HepG2 (cell line): ENCODE data around the gene DLG2. TPM values are rescaled to one million over a fixed set of nuclear protein-coding genes. Genes with fewer than 3 reads are reported as not detected.

Source experiments
- ATAC-seq: fragments of 200-7000 bp; cut with Tn5 transposase; 3 replicates; pipeline ENCODE4 v1.9.1; 2020; ENCODE audit warnings: mild to moderate bottlenecking, moderate library complexity
- BruUV-seq: library from RNA; stranded (reverse); fragments of 400-500 nt; replicated peaks from 2 replicates; lab custom pipeline; 2021; lab: Mats Ljungman, UMichigan
- CTCF ChIA-PET: fragments of 300-600 bp; formaldehyde crosslinking; extraction: SDS; loops from one replicate; lab custom pipeline; 2021; ENCODE audit warnings: low total read pairs, inconsistent platforms, low intra/inter-chr PET ratio; lab: Yijun Ruan, JAX
- POLR2A ChIA-PET: fragments of 350-600 bp; sonication (Branson Sonifier 250); formaldehyde crosslinking; loops from one replicate; lab custom pipeline; 2020; ENCODE audit warnings: antibody characterized with exemption, inconsistent platforms; lab: Yijun Ruan, JAX
- DNase-seq: peaks from one replicate; pipeline ENCODE4 v3.0.0-alpha.2; 2015; ENCODE audit warnings: low spot score
- FAIRE-seq: peaks from 3 replicates; lab custom pipeline; 2011; peaks lifted over from hg19 to GRCh38; lab: Jason Lieb, UNC
- H2AFZ ChIP-seq: one replicate; pipeline ENCODE4 v1.6.1; 2011; ENCODE audit warnings: low read length, inconsistent platforms
- H3K27ac ChIP-seq: fragments of 300-600 bp; 3 replicates; pipeline ENCODE4 v1.8.0; 2011; ENCODE audit warnings: mixed run types, mild to moderate bottlenecking, mixed read lengths, low read length, inconsistent platforms; ENCODE audit not compliant: insufficient read depth; ENCODE audit errors: extremely low read length
- H3K27me3 ChIP-seq, 2 experiments: fragments of 200-600 bp in 1 of 2; 2 replicates in 1 of 2; 3 replicates in 1 of 2; pipeline versions ENCODE4 v1.6.0 to v1.8.0; 2011; ENCODE audit warnings: low read length in 2 of 2, mild to moderate bottlenecking in 2 of 2, moderate library complexity in 2 of 2, inconsistent platforms in 1 of 2; ENCODE audit not compliant: insufficient read depth in 2 of 2, control insufficient read depth in 1 of 2
- H3K36me3 ChIP-seq, 2 experiments: fragments of 200-600 bp in 1 of 2; replicated peaks in 1 of 2; 2 replicates in 1 of 2; 3 replicates in 1 of 2; pipeline versions ENCODE4 v1.5.1 to v1.8.0; 2011; ENCODE audit warnings: low read length in 2 of 2, inconsistent platforms in 1 of 2; ENCODE audit not compliant: insufficient read depth in 2 of 2, control insufficient read depth in 1 of 2
- H3K4me1 ChIP-seq: 2 replicates; pipeline ENCODE4 v1.5.1; 2012; ENCODE audit warnings: low read length, inconsistent platforms; ENCODE audit not compliant: insufficient read depth
- H3K4me2 ChIP-seq: 2 replicates; pipeline ENCODE4 v1.6.0; 2011; ENCODE audit warnings: low read depth, low read length, inconsistent platforms
- H3K4me3 ChIP-seq, 3 experiments: fragments of 200-600 bp in 1 of 3; sonication (generic), shearing (Covaris generic) in 1 of 3; replicated peaks in 1 of 3; 2 replicates each; pipeline ENCODE4 v1.5.1; 2011 to 2016; ENCODE audit warnings: low read length in 3 of 3, inconsistent platforms in 2 of 3, low read depth in 2 of 3, mild to moderate bottlenecking in 2 of 3, control low read depth in 1 of 3, mixed read lengths in 1 of 3; ENCODE audit not compliant: insufficient read depth in 1 of 3
- H3K79me2 ChIP-seq: one replicate; pipeline ENCODE4 v1.6.1; 2011; ENCODE audit warnings: low read length, inconsistent platforms; ENCODE audit not compliant: insufficient read depth
- H3K9ac ChIP-seq: 2 replicates; pipeline ENCODE4 v1.6.0; 2011; ENCODE audit warnings: mild to moderate bottlenecking, low read depth, low read length, inconsistent platforms; ENCODE audit not compliant: insufficient read depth
- H3K9me3 ChIP-seq: 2 replicates; pipeline ENCODE4 v1.5.1; 2012; ENCODE audit warnings: mild to moderate bottlenecking, low read length
- H4K20me1 ChIP-seq: 2 replicates; pipeline ENCODE4 v1.6.0; 2011; ENCODE audit warnings: inconsistent platforms, mild to moderate bottlenecking, low read length, moderate library complexity; ENCODE audit not compliant: insufficient read depth
- MED1 ChIP-seq: sonication (generic); formaldehyde crosslinking; IDR thresholded peaks from 2 replicates; pipeline ENCODE4 v1.4.0; 2020; ENCODE audit warnings: missing genetic modification reagents
- PAXIP1 ChIP-seq: sonication (generic); formaldehyde crosslinking; conservative IDR thresholded peaks from 2 replicates; pipeline ENCODE4 v1.4.0; 2020; ENCODE audit warnings: mild to moderate bottlenecking, missing genetic modification reagents, moderate library complexity
- PCBP2 ChIP-seq: fragments of 200-400 bp; formaldehyde crosslinking; optimal IDR thresholded peaks from 2 replicates; pipeline ENCODE3; 2018; ENCODE audit warnings: low read length, low read depth; ENCODE audit not compliant: poor library complexity, severe bottlenecking
- ZNF101 ChIP-seq: sonication (generic); formaldehyde crosslinking; IDR thresholded peaks from 2 replicates; pipeline ENCODE4 v1.4.0; 2020; ENCODE audit warnings: mild to moderate bottlenecking, low read depth, missing genetic modification reagents, borderline replicate concordance
- ZNF430 ChIP-seq: sonication (generic); formaldehyde crosslinking; IDR thresholded peaks from 2 replicates; pipeline ENCODE4 v1.9.0; 2021; ENCODE audit warnings: mild to moderate bottlenecking, missing genetic modification reagents
- ZNF44 ChIP-seq: sonication (generic); formaldehyde crosslinking; IDR thresholded peaks from 2 replicates; pipeline ENCODE4 v1.5.1; 2020; ENCODE audit warnings: mild to moderate bottlenecking, missing genetic modification reagents
- ZNF619 ChIP-seq: sonication (generic); formaldehyde crosslinking; IDR thresholded peaks from 2 replicates; pipeline ENCODE4 v1.4.0; 2020; ENCODE audit warnings: mild to moderate bottlenecking, missing genetic modification reagents
- WGBS: methylation state at CpG from one replicate; pipeline ENCODE4 v1.1.6; 2017; ENCODE audit warnings: low lambda C conversion rate; 5-methylcytosine and 5-hydroxymethylcytosine counted together
- in situ Hi-C: cut with HindIII; loops from 2 replicates; pipeline ENCODE4 v1.10.0; 2017; ENCODE audit warnings: low pct_unique_long_range_greater_than_20kb; ENCODE audit not compliant: extremely low pct_ligation_motif_present
- intact Hi-C: fragments of 100-400 bp; cut with micrococcal nuclease; formaldehyde crosslinking; loops from one replicate; pipeline ENCODE4 v1.10.0; 2022; ENCODE audit not compliant: unreplicated experiment
- polyA plus RNA-seq, 8 experiments: library from polyadenylated mRNA; depleted of rRNA in 3 of 8; stranded (reverse) in 7 of 8; unstranded in 1 of 8; fragments of >200 nt; fragmentation: Illumina TruSeq in 4 of 8; extraction: Trizol in 4 of 8; gene quantifications; 2 replicates each; pipeline versions ENCODE4 v1.2.1 to v1.2.3, GENCODE V29; 2011 to 2016; ENCODE audit warnings: low read depth in 4 of 8, missing spikeins in 1 of 8, mixed read lengths in 1 of 8; ENCODE audit not compliant: insufficient read depth in 1 of 8
- total RNA-seq, 5 experiments: library from RNA; depleted of rRNA; stranded (reverse); fragments of >200 nt; fragmentation: Illumina TruSeq; extraction: Trizol; gene quantifications; 2 replicates each; pipeline ENCODE4 v1.2.3, GENCODE V29; 2016; ENCODE audit warnings: low read depth in 1 of 5
- TF ChIP-seq, protein P1 (sequence below): sonication (generic); formaldehyde crosslinking; conservative IDR thresholded peaks from 2 replicates; pipeline ENCODE4 v1.4.0; 2020; ENCODE audit warnings: missing genetic modification reagents
- TF ChIP-seq, protein P2 (sequence below): sonication (generic); formaldehyde crosslinking; IDR thresholded peaks from 2 replicates; pipeline ENCODE4 v1.4.0; 2020; ENCODE audit warnings: missing genetic modification reagents

The DLG2 gene
- total and polyA plus RNA-seq, 2 of the 13 experiments (the other 11 are each of a cell fraction or from before 2014, with no cell fraction given) = 0.46 to 1.0 TPM

DNA sequence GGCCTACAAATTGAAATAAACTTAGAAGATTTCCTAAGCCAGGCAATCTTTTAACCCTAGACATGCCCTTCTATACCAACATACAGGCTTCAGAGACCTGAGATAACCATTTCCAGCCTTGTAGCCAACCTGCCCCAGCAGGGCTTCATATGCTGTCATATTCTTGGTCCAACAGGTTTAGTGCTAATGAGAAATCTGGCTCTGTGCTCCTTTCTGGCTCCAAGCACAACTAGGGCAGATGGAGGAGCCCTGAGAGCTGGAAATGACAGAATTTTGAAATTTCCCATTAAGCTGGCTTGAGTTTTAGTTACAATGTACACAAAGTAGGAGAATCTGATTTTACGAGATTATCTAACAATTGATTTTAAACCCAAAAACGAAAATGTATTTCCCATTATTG is 2018.0 kb downstream of the DLG2 start (continued):
- TF ChIP-seq, protein P1, sequence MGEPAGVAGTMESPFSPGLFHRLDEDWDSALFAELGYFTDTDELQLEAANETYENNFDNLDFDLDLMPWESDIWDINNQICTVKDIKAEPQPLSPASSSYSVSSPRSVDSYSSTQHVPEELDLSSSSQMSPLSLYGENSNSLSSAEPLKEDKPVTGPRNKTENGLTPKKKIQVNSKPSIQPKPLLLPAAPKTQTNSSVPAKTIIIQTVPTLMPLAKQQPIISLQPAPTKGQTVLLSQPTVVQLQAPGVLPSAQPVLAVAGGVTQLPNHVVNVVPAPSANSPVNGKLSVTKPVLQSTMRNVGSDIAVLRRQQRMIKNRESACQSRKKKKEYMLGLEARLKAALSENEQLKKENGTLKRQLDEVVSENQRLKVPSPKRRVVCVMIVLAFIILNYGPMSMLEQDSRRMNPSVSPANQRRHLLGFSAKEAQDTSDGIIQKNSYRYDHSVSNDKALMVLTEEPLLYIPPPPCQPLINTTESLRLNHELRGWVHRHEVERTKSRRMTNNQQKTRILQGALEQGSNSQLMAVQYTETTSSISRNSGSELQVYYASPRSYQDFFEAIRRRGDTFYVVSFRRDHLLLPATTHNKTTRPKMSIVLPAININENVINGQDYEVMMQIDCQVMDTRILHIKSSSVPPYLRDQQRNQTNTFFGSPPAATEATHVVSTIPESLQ (CRISPR knock-in tag) = no peak
- TF ChIP-seq ZNF44 (CRISPR knock-in tag) = no peak
- TF ChIP-seq ZNF101 (CRISPR knock-in tag) = no peak
- no peak for TF ChIP-seq ZNF430
- no peak for TF ChIP-seq MED1 (CRISPR knock-in tag)
- TF ChIP-seq, all 625 proteins: peak for 0

GRCh38 chr11:83608571-83608970 is 2018.6 kb downstream of the DLG2 start:
- H3K4me3 ChIP-seq = no peak overlapping the region
- ChIA-PET CTCF (no interaction called here), POLR2A (no interaction called here)
- no peaks in the 10 kb centered on the region for H4K20me1 ChIP-seq
- intact Hi-C loops = no loop called here
- no peaks in the 10 kb centered on the region for H3K9me3 ChIP-seq
- in situ Hi-C loops = no loop called here
- no TSS peak for BruUV-seq
- H3K4me2 ChIP-seq = no peak overlapping the region
- no peak overlapping the region for H2AFZ ChIP-seq
- H3K4me1 ChIP-seq = no peaks in the 10 kb centered on the region
- ATAC-seq (no peak), DNase-seq (no peak), FAIRE-seq (no peak)
- no peak overlapping the region for H3K27ac ChIP-seq
- H3K79me2 ChIP-seq = no peaks in the 10 kb centered on the region
- no peak overlapping the region for H3K9ac ChIP-seq
- H3K27me3 ChIP-seq = no peaks in the 10 kb centered on the region
- no peaks in the 10 kb centered on the region for H3K36me3 ChIP-seq
- WGBS = 89% methylated on average over 1 of the region's 1 CpG
- no peak for TF ChIP-seq PCBP2
- no peak for TF ChIP-seq PAXIP1
- no peak for TF ChIP-seq ZNF619
- TF ChIP-seq, protein P2, sequence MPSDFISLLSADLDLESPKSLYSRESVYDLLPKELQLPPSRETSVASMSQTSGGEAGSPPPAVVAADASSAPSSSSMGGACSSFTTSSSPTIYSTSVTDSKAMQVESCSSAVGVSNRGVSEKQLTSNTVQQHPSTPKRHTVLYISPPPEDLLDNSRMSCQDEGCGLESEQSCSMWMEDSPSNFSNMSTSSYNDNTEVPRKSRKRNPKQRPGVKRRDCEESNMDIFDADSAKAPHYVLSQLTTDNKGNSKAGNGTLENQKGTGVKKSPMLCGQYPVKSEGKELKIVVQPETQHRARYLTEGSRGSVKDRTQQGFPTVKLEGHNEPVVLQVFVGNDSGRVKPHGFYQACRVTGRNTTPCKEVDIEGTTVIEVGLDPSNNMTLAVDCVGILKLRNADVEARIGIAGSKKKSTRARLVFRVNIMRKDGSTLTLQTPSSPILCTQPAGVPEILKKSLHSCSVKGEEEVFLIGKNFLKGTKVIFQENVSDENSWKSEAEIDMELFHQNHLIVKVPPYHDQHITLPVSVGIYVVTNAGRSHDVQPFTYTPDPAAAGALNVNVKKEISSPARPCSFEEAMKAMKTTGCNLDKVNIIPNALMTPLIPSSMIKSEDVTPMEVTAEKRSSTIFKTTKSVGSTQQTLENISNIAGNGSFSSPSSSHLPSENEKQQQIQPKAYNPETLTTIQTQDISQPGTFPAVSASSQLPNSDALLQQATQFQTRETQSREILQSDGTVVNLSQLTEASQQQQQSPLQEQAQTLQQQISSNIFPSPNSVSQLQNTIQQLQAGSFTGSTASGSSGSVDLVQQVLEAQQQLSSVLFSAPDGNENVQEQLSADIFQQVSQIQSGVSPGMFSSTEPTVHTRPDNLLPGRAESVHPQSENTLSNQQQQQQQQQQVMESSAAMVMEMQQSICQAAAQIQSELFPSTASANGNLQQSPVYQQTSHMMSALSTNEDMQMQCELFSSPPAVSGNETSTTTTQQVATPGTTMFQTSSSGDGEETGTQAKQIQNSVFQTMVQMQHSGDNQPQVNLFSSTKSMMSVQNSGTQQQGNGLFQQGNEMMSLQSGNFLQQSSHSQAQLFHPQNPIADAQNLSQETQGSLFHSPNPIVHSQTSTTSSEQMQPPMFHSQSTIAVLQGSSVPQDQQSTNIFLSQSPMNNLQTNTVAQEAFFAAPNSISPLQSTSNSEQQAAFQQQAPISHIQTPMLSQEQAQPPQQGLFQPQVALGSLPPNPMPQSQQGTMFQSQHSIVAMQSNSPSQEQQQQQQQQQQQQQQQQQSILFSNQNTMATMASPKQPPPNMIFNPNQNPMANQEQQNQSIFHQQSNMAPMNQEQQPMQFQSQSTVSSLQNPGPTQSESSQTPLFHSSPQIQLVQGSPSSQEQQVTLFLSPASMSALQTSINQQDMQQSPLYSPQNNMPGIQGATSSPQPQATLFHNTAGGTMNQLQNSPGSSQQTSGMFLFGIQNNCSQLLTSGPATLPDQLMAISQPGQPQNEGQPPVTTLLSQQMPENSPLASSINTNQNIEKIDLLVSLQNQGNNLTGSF (CRISPR knock-in tag) = no peak
